Ascending aorta (tissue), 2 donors: Measurements from ENCODE around the gene GPC5. TPM values are rescaled to one million over a fixed set of nuclear protein-coding genes. Genes with fewer than 3 reads are reported as not detected.
A peak's percentile ranks its signal among the peaks of the same experiment; 100 is the strongest.

ENCODE experiments used
- DNase-seq, 2 donors: peaks; one replicate each; pipeline ENCODE4 v3.0.0-alpha.2; 2019; ENCODE audit warnings: low spot score in 2 of 2
- H3K27ac ChIP-seq, 2 donors: fragments of 200-600 bp; sonication (generic); one replicate each; pipeline ENCODE4 v1.5.1; 2016 to 2017; ENCODE audit warnings: mild to moderate bottlenecking in 1 of 2
- H3K27me3 ChIP-seq: fragments of 200-600 bp; sonication (generic); one replicate; pipeline ENCODE4 v1.5.1; 2017
- H3K36me3 ChIP-seq, 2 donors: fragments of 200-600 bp; sonication (generic); one replicate each; pipeline ENCODE4 v1.5.1; 2016
- H3K4me1 ChIP-seq, 2 donors: fragments of 200-600 bp; sonication (generic); one replicate each; pipeline ENCODE4 v1.5.1; 2016 to 2017; ENCODE audit warnings: mild to moderate bottlenecking in 1 of 2
- H3K4me3 ChIP-seq, 2 donors: fragments of 200-600 bp; sonication (generic); one replicate each; pipeline ENCODE4 v1.5.1; 2016 to 2017; ENCODE audit warnings: mild to moderate bottlenecking in 1 of 2
- H3K9me3 ChIP-seq, 2 donors: fragments of 200-600 bp; sonication (generic); one replicate each; pipeline ENCODE4 v1.5.1; 2016
- CTCF ChIP-seq, 3 experiments: fragments of 200-600 bp in 2 of 3; fragments of 450-650 bp in 1 of 3; sonication (generic) in 2 of 3; IDR thresholded peaks; one replicate each; pipeline ENCODE4 v1.5.1; 2016 to 2019; ENCODE audit warnings: antibody characterized with exemption in 3 of 3, mild to moderate bottlenecking in 1 of 3, moderate library complexity in 1 of 3
- intact Hi-C: fragments of 100-400 bp; cut with DNase I; formaldehyde crosslinking; loops from one replicate; pipeline ENCODE4 v1.15.1; 2023
- total RNA-seq: library from RNA; depleted of rRNA; stranded (reverse); fragments of >200 nt; gene quantifications from one replicate; pipeline ENCODE4 v1.1.0, GENCODE V29; 2016

GPC5 gene
- total RNA-seq, 1 donor from 2014 or later, result not detected

- H3K27me3 ChIP-seq, result no peaks in the 10 kb centered on the region
- no peaks in the 10 kb centered on the region for H3K36me3 ChIP-seq
- H3K4me3 ChIP-seq, result no peak overlapping the region
- DNase-seq, result no peak
- no peaks in the 10 kb centered on the region for H3K9me3 ChIP-seq
- intact Hi-C loops, result loop anchor here (5.0 to 10.0 kb wide), 4 partner anchors 34 to 939 kb away; partner anchors contain the start of gene GPC6
- peaks cover 0 to 4% of the 10 kb centered on the region in 2 donors for H3K4me1 ChIP-seq
- no peak for TF ChIP-seq CTCF (IDR thresholded peaks at IDR 0.05)
- H3K27ac ChIP-seq, result no peak overlapping the region
Measured at GRCh38 chr13:92836171-92836570, 1437.8 kb downstream of the GPC5 start.

- DNase-seq, result no peak
- Histone ChIP-seq H3K36me3 (no peaks in the 10 kb centered on the region), H3K9me3 (no peaks in the 10 kb centered on the region), H3K27me3 (no peaks in the 10 kb centered on the region), H3K4me3 (no peak overlapping the region), H3K4me1 (peaks cover 0 to 14% of the 10 kb centered on the region in 2 donors), H3K27ac (peak overlapping the region in 1 of 2 donors; percentile 34)
- intact Hi-C loops, result loop anchor here (5.0 to 10.0 kb wide), 4 partner anchors 36 to 936 kb away; partner anchors contain the start of gene GPC6
- TF ChIP-seq CTCF (IDR thresholded peaks at IDR 0.05), result no peak
Measured at GRCh38 chr13:92838786-92839185, 1440.4 kb downstream of the GPC5 start.

GRCh38 chr13:92842145-92842544 lies 1443.7 kb downstream of the GPC5 start:
- Histone ChIP-seq H3K27ac (no peak overlapping the region), H3K36me3 (no peaks in the 10 kb centered on the region)
- intact Hi-C loops, result loop anchor here (10.0 kb wide), 1 partner anchor 1483 kb away; no protein-coding TSS in a partner anchor

GRCh38 chr13:92843549-92843948 lies 1445.1 kb downstream of the GPC5 start:
- Histone ChIP-seq H3K27me3 (no peaks in the 10 kb centered on the region), H3K4me1 (peaks cover 0 to 20% of the 10 kb centered on the region in 2 donors), H3K27ac (no peak overlapping the region), H3K9me3 (no peaks in the 10 kb centered on the region), H3K36me3 (no peaks in the 10 kb centered on the region), H3K4me3 (no peak overlapping the region)
- intact Hi-C loops, result loop anchor here (10.0 kb wide), 1 partner anchor 1481 kb away; no protein-coding TSS in a partner anchor
- no peak for TF ChIP-seq CTCF (IDR thresholded peaks at IDR 0.05)
- no peak for DNase-seq

More at GRCh38 chr13:92842145-92842544, 1443.7 kb downstream of the GPC5 start:
- peaks cover 0 to 14% of the 10 kb centered on the region in 2 donors for H3K4me1 ChIP-seq
- no peak for TF ChIP-seq CTCF (IDR thresholded peaks at IDR 0.05)
- DNase-seq, result peak in 1 of 2 donors; percentile 70
- no peaks in the 10 kb centered on the region for H3K9me3 ChIP-seq
- H3K27me3 ChIP-seq, result no peaks in the 10 kb centered on the region
- no peak overlapping the region for H3K4me3 ChIP-seq

- no peak for TF ChIP-seq CTCF (IDR thresholded peaks at IDR 0.05)
- peaks cover 0 to 7% of the 10 kb centered on the region in 2 donors for H3K4me1 ChIP-seq
- intact Hi-C loops, result loop anchor here (10.0 kb wide), 1 partner anchor 1475 kb away; no protein-coding TSS in a partner anchor
- H3K27ac ChIP-seq, result no peak overlapping the region
- H3K27me3 ChIP-seq, result no peaks in the 10 kb centered on the region
- DNase-seq, result no peak
- no peaks in the 10 kb centered on the region for H3K9me3 ChIP-seq
- no peak overlapping the region for H3K4me3 ChIP-seq
- no peaks in the 10 kb centered on the region for H3K36me3 ChIP-seq
Measured at GRCh38 chr13:92849381-92849780, 1451.0 kb downstream of the GPC5 start.
